ENCODE results near the gene KLK12.

KLK12 gene

DNA sequence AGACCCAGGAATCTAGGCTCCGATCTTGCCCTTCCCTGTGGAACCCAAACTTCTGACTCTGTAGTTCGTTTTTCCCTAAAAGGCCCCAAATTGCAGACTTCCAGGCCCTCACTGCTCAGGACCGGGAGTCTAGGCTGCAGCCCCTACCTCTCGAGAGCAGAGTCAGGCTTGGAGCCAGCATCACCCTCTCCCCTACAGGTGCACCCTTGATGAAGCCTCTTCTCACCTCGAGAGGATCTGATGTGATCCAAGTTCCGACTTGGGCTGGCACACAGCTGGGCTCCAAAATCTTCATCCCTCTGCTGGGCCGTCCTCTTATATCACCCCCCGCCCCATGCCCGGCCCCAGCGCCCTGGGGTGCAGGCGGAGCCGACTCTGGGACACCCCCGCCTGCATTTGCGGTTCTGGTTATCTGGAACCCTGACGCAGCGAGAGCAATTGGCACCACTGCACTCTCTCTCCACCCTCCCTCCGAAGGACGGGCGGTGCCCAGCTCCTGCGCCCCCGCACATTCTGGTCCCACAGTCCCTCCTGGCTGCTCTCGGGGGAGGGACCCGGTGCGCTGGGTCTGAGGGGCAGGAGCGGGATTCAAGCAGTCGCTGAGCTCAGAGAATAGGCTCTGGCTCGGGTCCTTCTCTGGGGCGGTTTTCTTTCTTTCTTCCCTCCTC, 51.0 kb downstream of the KLK12 start, which contains the start of gene KLK7:
Gene KLK7 (minus strand): TSS at position 293 of the 668 bp plus-strand sequence. CDS start 1,518 bp downstream, outside the sequence.
- no peak for DNase-seq (ENCODE audit: low read depth in 2 of 2, low spot score in 1 of 2)

DNA sequence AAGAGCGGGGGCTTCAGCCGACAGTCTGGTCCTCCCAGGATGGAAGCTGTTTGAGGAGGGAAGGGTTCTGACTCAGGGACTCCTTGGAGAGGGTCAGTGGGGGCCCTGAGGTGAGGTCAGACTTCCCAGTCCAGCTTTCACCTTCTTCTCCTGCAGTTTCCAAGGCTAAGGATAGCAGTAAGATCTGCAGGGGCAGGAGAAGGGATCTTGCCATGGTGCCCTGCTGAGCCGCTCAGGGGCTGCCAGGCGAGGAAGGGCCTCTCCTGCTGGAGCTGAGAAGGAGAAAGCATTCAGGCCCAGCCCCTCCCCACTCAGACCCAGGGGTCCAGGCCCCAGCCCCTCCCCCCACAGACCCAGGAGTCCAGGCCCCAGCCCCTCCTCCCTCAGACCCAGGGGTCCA, 52.6 kb downstream of the KLK12 start:
- no peak for DNase-seq (ENCODE audit: low read depth in 2 of 2, low spot score in 1 of 2)

- no peak for DNase-seq (ENCODE audit: low read depth in 2 of 2, low spot score in 1 of 2)
These were observed 53.1 kb downstream of the KLK12 start for GRCh38 chr19:50981587-50982146.

GRCh38 chr19:50980208-50980607, 54.6 kb downstream of the KLK12 start:
- no peak for DNase-seq (ENCODE audit: low read depth in 2 of 2, low spot score in 1 of 2)

DNA sequence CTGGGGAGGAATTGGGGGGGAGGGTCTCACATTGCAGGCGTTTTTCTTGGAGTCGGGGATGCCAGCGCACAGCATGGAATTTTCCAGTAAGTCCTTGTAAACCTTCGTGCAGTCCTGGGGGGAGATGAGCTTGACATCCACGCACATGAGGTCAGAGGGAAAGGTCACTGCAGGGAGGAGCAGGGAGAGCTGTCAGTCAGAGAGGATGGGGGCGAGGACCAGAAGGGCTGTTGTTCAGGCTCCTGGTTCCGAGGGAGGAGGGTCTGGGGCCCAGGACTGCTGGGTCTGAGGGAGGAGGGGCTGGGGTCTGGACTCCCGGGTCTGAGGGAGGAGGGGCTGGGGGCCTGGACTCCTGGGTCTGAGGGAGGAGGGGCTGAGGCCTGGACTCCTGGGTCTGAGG, 55.0 kb downstream of the KLK12 start:
- DNase-seq (ENCODE audit: low read depth in 2 of 2, low spot score in 1 of 2) = no peak

All from stimulated activated CD8-positive, alpha-beta memory T cell treated with anti-CD3 and anti-CD28 coated beads, Interleukin-4, amount 100 ng/mL, for 1 hour (primary cell).